IPS-11a (cell line): ENCODE measurements around the gene RASSF5.

ENCODE experiments used
- H3K4me3 ChIP-seq: one replicate; pipeline ENCODE4 v1.5.1; 2013; ENCODE audit warnings: low read depth, low read length, control low read depth

The RASSF5 gene

DNA sequence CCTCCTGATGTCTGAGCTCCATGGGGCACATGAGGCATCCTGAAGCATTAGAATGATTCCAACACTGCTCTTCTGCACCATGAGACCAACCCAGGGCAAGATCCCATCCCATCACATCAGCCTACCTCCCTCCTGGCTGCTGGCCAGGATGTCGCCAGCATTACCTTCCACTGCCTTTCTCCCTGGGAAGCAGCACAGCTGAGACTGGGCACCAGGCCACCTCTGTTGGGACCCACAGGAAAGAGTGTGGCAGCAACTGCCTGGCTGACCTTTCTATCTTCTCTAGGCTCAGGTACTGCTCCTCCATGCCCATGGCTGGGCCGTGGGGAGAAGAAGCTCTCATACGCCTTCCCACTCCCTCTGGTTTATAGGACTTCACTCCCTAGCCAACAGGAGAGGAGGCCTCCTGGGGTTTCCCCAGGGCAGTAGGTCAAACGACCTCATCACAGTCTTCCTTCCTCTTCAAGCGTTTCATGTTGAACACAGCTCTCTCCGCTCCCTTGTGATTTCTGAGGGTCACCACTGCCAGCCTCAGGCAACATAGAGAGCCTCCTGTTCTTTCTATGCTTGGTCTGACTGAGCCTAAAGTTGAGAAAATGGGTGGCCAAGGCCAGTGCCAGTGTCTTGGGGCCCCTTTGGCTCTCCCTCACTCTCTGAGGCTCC, 11.1 kb upstream of the RASSF5 start:
- H3K4me3 ChIP-seq, result no peak overlapping the region

DNA sequence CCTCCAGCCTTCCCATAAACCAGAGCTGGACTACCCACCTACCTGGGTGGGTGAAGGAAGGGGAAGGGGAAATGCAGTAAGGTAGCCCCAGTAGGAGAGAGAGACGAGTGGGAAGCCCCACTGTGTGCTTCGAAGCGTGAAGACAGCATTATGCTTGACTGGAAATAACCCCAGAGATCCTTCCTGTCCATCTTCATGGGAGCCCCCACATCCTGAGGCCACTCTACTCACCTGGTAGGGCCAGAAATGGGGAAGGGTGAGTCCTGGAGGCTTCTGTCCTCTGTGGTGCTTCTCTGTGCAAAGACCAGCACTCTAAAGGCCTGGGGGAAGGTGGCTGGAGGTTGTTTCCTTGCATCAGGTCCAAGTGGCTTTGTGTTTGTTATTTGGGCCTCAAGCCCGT, 10.0 kb upstream of the RASSF5 start:
- no peak overlapping the region for H3K4me3 ChIP-seq

GRCh38 chr1:206497774-206498173, 9.6 kb upstream of the RASSF5 start:
- no peak overlapping the region for H3K4me3 ChIP-seq

GRCh38 chr1:206498685-206499084, 8.6 kb upstream of the RASSF5 start:
- H3K4me3 ChIP-seq, result no peak overlapping the region

DNA sequence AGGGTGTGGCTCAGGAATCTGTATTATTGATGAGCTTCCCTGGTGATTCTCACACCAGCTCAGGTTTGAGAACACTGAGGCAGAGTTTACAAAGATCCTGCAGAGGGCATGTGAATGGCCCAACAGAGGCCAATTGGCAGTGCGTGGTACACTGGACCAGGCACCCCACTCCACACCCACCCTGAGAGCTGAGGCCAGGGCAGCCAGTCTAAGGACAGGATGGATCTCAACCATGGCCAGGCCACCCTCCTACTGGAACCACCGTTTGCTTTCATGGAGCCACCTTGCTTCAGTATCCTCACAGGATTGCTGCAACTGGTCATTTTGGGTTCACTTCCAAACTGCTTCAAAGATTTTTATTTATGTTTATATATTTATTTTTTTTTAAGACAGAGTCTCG, 7.3 kb upstream of the RASSF5 start:
- H3K4me3 ChIP-seq, result no peak overlapping the region

DNA sequence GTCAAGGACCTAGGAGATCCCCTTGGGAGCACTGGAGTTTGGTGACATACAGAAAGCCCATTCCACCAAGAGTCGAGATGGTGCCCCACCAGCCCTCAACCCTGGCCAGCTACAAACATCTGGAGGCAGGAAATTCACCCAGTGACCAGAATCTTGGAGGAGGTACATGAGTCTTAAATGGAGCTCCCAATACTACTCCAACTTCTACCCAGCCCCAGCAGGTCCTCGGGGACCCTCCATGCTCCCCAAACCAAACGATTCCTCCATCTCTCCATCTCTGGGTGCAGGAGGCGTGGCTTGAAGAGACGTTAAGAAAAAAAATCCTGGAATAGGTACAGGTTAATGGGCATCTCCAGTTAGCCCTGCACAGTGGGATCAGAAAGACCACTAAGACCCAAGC, 5.5 kb upstream of the RASSF5 start:
- no peak overlapping the region for H3K4me3 ChIP-seq

DNA sequence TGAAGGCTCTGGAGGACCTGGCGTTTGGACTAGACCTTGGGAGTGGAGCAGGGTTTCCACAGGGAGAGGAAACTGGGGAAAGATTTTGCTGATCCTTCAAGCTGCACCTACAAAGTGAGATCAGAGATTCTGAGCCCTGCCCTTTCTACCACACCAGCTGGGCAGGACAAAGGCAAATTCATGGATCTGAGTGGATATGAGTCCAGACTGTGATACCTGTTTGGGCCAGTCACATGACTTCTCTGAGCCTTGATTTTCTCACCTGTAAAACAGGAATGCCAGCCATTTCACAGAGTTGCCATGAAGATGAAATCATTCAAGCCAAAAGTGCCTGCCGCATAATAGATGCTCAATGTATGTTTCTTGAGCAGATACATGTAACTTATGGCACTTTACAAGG, 4.9 kb upstream of the RASSF5 start:
- H3K4me3 ChIP-seq, result no peak overlapping the region

- no peak overlapping the region for H3K4me3 ChIP-seq
Measured at GRCh38 chr1:206502812-206503211, 4.5 kb upstream of the RASSF5 start.

GRCh38 chr1:206503591-206504362, 3.6 kb upstream of the RASSF5 start:
- no peak overlapping the region for H3K4me3 ChIP-seq

- H3K4me3 ChIP-seq, result no peak overlapping the region
Measured at GRCh38 chr1:206504363-206504713, 3.0 kb upstream of the RASSF5 start.

GRCh38 chr1:206505702-206506355, 1.5 kb upstream of the RASSF5 start:
- H3K4me3 ChIP-seq, result no peak overlapping the region

DNA sequence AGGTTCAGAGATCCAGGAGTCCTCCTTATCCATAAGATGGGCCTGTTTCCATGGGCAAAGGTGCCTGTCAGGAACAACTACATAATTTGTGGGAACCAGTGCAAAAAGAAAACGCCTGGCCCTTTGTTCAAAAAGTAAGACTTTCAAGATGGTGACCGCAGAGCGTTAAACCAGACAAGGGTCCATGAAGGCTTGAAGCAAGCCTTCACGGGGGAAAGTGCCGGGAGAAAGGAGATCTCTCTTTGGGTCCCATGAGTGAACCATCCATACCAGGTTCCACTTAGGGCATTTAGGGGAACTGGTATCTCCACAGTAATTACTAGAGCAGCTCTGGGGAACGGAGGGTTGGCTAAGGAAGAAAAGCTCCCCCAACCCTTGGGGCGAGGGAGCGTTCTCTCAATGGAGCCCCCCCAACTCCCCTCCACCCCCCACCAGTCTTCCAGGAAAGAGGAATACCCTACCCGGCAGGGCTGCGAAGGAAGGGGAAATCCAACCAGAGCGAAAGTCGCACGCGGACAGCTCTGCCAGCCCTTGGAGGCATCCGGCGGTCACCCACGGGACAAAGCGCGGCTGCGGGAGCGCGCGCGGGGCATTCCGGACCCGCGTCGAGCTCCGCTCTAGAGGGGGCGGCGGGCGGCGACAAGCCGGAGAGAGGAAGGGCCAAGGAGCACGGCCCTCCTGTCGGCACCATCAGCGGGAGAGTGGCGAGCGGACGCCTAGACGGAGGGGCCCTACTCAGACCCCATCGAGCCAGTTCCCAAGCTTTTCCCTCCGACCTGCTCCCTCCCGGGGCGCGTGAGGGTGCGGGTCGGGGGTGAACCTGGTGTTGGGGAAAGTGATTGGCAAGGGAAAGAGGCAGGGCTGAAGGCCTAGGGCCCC, 687 bp upstream of the RASSF5 start:
- H3K4me3 ChIP-seq, result peak overlapping the region; percentile 48

DNA sequence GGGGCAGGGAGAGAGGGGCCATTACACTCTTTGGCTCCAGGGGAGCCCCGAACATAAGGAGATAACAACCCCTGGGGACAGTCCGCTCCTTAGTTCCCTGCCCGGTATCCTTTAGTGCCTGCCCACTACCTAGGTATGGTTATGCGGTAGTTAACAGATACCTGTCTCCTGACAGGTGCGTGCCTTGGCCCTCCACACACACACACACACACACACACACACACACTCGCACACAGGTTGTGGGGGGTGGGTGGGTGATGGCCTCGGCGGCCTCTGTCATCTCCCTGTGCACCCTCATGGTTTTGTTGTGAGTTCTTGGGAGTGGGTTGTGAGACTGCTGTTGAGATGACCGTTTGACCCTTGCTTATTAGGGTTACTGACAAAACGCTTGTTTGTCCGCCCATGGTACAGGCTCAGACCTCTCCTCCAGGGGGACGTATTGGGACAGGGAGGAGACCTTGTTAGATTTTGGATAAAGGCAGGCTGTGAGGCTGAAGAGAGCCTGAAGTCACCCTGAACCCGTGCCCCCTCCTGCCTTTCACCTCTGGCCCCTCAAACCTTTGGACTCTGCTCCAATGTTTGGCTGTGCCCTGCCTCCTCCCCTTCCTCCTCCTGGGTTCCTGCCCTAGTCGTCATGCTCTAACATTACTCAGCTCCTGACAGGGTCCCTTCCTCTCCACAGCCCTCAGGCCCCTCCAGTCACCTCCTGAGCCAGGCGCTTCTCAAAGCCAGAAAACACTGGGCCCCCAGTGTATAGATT, 979 bp downstream of the RASSF5 start:
- peak overlapping the region; percentile 48 for H3K4me3 ChIP-seq

- H3K4me3 ChIP-seq, result no peak overlapping the region
Measured at GRCh38 chr1:206508956-206509355, 1.6 kb downstream of the RASSF5 start.

- no peak overlapping the region for H3K4me3 ChIP-seq
Measured at GRCh38 chr1:206509612-206510257, 2.4 kb downstream of the RASSF5 start.

DNA sequence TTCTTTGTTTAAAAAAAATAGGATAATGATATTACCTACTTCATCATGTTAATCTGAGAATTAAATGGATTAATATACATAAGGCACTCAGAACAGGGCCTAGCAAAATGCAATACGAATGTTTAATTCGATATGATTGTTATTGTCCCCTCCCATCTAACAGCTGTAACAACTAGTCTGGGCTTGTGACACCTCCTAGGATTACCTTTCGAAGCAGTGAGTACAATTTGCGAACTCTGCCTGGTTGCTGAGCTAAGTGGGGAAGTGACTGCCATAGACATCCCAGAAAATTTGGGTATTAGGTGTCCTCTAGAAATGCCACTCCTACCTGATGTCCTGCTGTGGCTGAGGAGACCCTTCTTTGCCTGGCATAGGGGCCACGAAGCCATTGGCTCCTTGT, 3.0 kb downstream of the RASSF5 start:
- no peak overlapping the region for H3K4me3 ChIP-seq

DNA sequence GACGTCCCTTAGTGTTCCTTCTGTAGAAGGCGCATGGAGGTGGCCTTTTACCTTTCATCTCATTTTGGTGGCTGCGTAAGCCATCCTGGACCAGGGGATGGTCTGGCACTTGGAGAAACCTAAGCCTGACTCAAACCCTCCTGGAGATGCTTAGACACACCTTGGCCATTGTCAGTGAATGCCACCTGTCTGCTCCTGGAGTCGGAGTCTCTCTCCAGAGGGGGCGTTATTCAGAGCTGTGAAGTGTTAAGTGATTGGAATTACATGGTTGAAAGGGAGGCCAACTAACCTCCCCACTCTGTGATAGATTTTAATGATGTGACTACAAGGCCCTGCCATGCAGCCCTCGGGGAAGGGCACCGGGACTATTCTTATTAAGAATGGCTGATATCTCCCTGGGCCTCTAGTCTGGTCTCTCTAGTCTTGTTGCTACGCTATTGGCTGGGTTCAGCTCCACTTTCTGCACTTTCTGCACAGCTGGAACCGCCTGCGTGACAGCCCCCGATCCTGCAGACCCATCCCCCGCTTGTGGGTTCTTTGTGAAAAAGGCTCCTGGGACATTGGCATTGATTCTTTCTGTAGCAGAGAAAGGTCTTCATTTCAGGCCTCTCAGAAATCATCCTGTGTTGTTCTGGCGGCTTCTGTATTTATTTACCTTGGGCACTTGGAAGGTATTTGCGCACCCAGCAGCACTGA, 4.2 kb downstream of the RASSF5 start:
- no peak overlapping the region for H3K4me3 ChIP-seq

DNA sequence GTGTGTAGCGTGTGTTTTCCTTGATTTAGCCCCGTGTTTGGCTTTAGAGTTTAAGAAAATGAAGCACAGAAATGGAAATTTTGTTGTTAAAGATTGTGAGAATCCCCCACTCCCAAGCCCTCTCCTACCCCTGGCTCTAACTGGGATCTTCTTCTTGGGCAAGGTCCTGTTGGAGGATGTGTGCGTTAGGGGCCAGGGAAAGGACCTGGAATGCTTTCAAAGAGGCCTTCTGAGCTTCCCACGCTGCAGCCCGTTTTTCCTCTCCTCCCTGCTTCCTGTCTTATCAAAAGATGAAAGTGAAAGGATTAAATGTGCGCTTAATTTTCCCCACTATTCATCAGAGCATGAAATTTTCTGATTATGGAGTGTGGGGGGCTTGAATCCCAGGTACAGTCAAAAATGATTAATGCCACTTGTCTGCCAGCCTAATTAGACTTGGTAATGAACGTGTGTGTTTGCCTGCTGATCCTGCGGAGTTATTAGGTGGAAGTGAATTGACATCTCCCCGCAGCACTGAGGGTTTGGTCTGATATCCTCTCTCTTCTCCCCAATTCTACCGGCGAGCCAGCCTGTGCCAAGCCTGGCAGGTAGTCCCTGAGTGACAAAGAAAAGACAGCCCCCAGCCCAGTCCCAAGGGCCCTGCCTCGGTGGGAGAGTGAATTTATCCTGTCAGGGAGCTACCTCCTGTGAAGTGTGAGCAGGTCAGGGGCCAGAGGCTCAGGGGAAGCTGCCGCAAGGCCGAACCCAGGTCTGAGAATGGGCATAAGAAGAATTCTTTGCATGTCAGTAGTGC, 4.9 kb downstream of the RASSF5 start:
- no peak overlapping the region for H3K4me3 ChIP-seq

DNA sequence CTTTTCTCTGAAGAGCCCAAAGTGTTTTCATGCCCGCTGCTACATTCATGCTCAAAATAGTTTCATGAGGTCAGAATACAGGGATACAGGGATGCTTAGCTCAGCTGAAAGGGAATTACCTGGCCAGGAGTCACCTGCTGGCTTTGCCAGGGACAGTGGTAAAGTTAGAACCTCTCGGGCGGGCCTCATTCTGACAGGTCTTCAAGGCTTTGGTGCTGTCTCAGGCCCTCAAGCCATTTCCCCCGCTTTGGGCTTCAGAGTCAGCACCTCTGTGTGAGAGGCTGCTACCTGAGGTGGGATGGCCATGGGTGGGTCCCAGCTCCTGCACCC, 5.5 kb downstream of the RASSF5 start:
- H3K4me3 ChIP-seq, result no peak overlapping the region
